SU-DHL-6 (cell line): ENCODE data around the gene SERPINB11.
"Not testable (repeated sequence)": the region's sequence is repeated elsewhere in the genome, so short reads cannot be mapped to it uniquely, and the experiment has no call there.

Source experiments
- H2AFZ ChIP-seq: fragments of 200-600 bp; sonication (generic); 2 replicates; pipeline ENCODE4 v1.6.1; 2014; ENCODE audit warnings: low read depth, mild to moderate bottlenecking, moderate library complexity, mixed read lengths, antibody characterized with exemption, low read length; ENCODE audit not compliant: severe bottlenecking
- H3F3A ChIP-seq: fragments of 200-600 bp; shearing (Covaris generic); 2 replicates; pipeline ENCODE4 v1.6.0; 2016; ENCODE audit warnings: antibody characterized with exemption, mild to moderate bottlenecking; ENCODE audit not compliant: insufficient read depth
- H3K27ac ChIP-seq: fragments of 200-600 bp; sonication (generic); 2 replicates; pipeline ENCODE4 v1.5.1; 2016; ENCODE audit warnings: low read depth, mild to moderate bottlenecking, low read length, moderate library complexity, mixed read lengths
- H3K27me3 ChIP-seq: fragments of 200-600 bp; sonication (generic), shearing (Covaris generic); 2 replicates; pipeline ENCODE4 v1.6.0; 2014; ENCODE audit warnings: mild to moderate bottlenecking, low read length
- H3K36me3 ChIP-seq: fragments of 200-600 bp; sonication (generic); 2 replicates; pipeline ENCODE4 v1.6.1; 2014; ENCODE audit warnings: mild to moderate bottlenecking, low read length, mixed read lengths
- H3K4me2 ChIP-seq: fragments of 300-600, 200-600 bp; shearing (Covaris generic), sonication (generic); 2 replicates; pipeline ENCODE4 v1.6.0; 2014; ENCODE audit warnings: low read length, low read depth, mild to moderate bottlenecking; ENCODE audit not compliant: poor library complexity, severe bottlenecking
- H3K4me3 ChIP-seq: fragments of 200-600 bp; sonication (generic); 2 replicates; pipeline ENCODE4 v1.5.1; 2014; ENCODE audit warnings: antibody characterized with exemption, low read length, mild to moderate bottlenecking, mixed read lengths; ENCODE audit not compliant: insufficient read depth, poor library complexity, severe bottlenecking
- H3K79me2 ChIP-seq: fragments of 200-600 bp; sonication (generic); 2 replicates; pipeline ENCODE4 v1.6.1; 2014; ENCODE audit warnings: mild to moderate bottlenecking, low read length, moderate library complexity; ENCODE audit not compliant: insufficient read depth
- H3K9ac ChIP-seq: fragments of 200-600 bp; sonication (generic); 2 replicates; pipeline ENCODE4 v1.7.0; 2014; ENCODE audit warnings: mild to moderate bottlenecking, low read length
- H3K9me2 ChIP-seq: fragments of 200-600 bp; sonication (generic); replicated peaks from 2 replicates; pipeline ENCODE4 v1.6.1; 2014; ENCODE audit warnings: low read length; ENCODE audit not compliant: insufficient read depth
- H3K9me3 ChIP-seq: fragments of 200-600 bp; sonication (generic); 2 replicates; pipeline ENCODE4 v1.6.1; 2014; ENCODE audit warnings: low read length, mixed read lengths; ENCODE audit not compliant: insufficient read depth
- H4K20me1 ChIP-seq: fragments of 200-600 bp; sonication (generic); 2 replicates; pipeline ENCODE4 v1.6.1; 2014; ENCODE audit warnings: low read depth, mild to moderate bottlenecking, antibody characterized with exemption, low read length, moderate library complexity, mixed read lengths
- EZH2phosphoT487 ChIP-seq: fragments of 200-600 bp; sonication (generic), shearing (Covaris generic); conservative IDR thresholded peaks from 2 replicates; pipeline ENCODE4 v1.6.1; 2018; ENCODE audit warnings: mild to moderate bottlenecking, antibody characterized with exemption, low read length, moderate library complexity, mixed read lengths
- TF ChIP-seq, protein P1 (sequence below): fragments of 200-600 bp; sonication (generic); IDR thresholded peaks from one replicate; pipeline ENCODE4 v1.5.1; 2017; ENCODE audit warnings: antibody characterized with exemption, mild to moderate bottlenecking, low read length, moderate library complexity; ENCODE audit not compliant: insufficient read depth, poor library complexity, severe bottlenecking

Gene SERPINB11

DNA sequence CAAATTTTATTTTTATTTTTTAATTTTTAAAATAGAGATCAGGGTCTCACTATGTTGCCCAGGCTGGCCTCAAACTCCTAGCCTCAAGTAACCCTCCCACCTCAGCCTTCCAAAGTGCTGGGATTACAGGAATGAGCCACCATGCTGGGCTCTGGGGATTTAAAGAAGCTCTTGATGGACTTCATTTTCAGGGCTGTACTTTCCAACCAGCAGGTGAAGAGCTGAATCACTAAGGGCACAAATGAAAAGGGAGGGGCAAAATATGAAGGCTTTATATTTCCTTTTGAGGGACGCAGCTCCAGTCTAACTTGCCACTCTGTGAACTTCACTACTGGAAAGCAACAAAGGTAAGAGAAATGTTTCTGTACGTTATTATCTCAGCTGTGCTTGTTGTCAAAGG lies at the start of gene SERPINB11:
TSS of gene SERPINB11 (plus strand) at position 301 of the 400 bp plus-strand sequence. CDS start 7,234 bp downstream, outside the sequence.
- H3K27ac ChIP-seq: no peak within 1 kb of the TSS
- H3K9me2 ChIP-seq: no peaks in the 10 kb centered on the region
- no peaks in the 10 kb centered on the region for H4K20me1 ChIP-seq
- no peak for TF ChIP-seq EZH2phosphoT487
- TF ChIP-seq, protein P1, sequence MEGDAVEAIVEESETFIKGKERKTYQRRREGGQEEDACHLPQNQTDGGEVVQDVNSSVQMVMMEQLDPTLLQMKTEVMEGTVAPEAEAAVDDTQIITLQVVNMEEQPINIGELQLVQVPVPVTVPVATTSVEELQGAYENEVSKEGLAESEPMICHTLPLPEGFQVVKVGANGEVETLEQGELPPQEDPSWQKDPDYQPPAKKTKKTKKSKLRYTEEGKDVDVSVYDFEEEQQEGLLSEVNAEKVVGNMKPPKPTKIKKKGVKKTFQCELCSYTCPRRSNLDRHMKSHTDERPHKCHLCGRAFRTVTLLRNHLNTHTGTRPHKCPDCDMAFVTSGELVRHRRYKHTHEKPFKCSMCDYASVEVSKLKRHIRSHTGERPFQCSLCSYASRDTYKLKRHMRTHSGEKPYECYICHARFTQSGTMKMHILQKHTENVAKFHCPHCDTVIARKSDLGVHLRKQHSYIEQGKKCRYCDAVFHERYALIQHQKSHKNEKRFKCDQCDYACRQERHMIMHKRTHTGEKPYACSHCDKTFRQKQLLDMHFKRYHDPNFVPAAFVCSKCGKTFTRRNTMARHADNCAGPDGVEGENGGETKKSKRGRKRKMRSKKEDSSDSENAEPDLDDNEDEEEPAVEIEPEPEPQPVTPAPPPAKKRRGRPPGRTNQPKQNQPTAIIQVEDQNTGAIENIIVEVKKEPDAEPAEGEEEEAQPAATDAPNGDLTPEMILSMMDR: no peak
- H3K4me3 ChIP-seq: no peak within 1 kb of the TSS
- H2AFZ ChIP-seq: no peak within 1 kb of the TSS
- H3K79me2 ChIP-seq: no peaks in the 10 kb centered on the region
- H3K9ac ChIP-seq: no peak within 1 kb of the TSS
- no peaks in the 10 kb centered on the region for H3K9me3 ChIP-seq
- no peaks in the 10 kb centered on the region for H3K36me3 ChIP-seq
- no peak within 1 kb of the TSS for H3K4me2 ChIP-seq
- H3F3A ChIP-seq: no peaks in the 10 kb centered on the region
- H3K27me3 ChIP-seq: no peaks in the 10 kb centered on the region

DNA sequence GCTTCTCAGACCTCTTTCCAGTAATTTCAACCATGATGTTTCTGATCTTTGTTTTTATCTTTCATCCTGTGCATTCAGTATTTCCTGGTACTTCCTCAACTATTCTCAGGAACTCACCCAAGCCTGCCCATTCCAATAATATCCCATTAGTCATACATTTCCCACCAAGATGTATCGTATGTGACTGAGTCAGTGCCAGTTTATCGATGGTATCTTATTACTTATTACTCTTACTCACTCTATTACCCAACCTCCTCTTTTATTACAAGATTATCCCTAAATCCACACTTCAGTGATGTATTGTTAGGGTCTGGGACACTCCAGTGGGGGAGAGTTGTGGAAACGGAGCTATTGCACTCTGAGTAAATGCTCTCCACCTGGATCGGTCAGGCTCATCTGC lies 43.8 kb upstream of the SERPINB11 start:
- H2AFZ ChIP-seq, H4K20me1 ChIP-seq, H3K4me2 ChIP-seq, H3K4me3 ChIP-seq, H3K9me2 ChIP-seq, H3K79me2 ChIP-seq, H3K9ac ChIP-seq, H3K9me3 ChIP-seq, H3K27ac ChIP-seq, H3K27me3 ChIP-seq, H3F3A ChIP-seq, H3K36me3 ChIP-seq: not testable (repeated sequence)

GRCh38 chr18:63661750-63662149 lies 41.0 kb upstream of the SERPINB11 start, which contains the start of gene SERPINB3:
SERPINB3 (minus strand) TSS chr18:63661893; CDS start chr18:63661216, 677 bp downstream.
- not testable (repeated sequence) for H3K4me3 ChIP-seq, H3F3A ChIP-seq, H2AFZ ChIP-seq, H3K4me2 ChIP-seq, H3K9me2 ChIP-seq, H3K9ac ChIP-seq, H3K36me3 ChIP-seq, H3K27me3 ChIP-seq, H3K9me3 ChIP-seq, H3K27ac ChIP-seq, H4K20me1 ChIP-seq, H3K79me2 ChIP-seq

- H3K27ac ChIP-seq: no peak overlapping the region
- H3F3A ChIP-seq: no peaks in the 10 kb centered on the region
- no peaks in the 10 kb centered on the region for H3K79me2 ChIP-seq
- H4K20me1 ChIP-seq: no peaks in the 10 kb centered on the region
- H3K4me3 ChIP-seq: no peak overlapping the region
- H3K27me3 ChIP-seq: no peaks in the 10 kb centered on the region
- TF ChIP-seq EZH2phosphoT487: no peak
- TF ChIP-seq, protein P1: no peak
- H2AFZ ChIP-seq: no peak overlapping the region
- no peaks in the 10 kb centered on the region for H3K9me2 ChIP-seq
- no peaks in the 10 kb centered on the region for H3K9me3 ChIP-seq
- H3K4me2 ChIP-seq: no peak overlapping the region
- no peaks in the 10 kb centered on the region for H3K36me3 ChIP-seq
- H3K9ac ChIP-seq: no peak overlapping the region
Observed at GRCh38 chr18:63664571-63664970, 38.2 kb upstream of the SERPINB11 start.
